Measurements from ENCODE around the gene LGR5.

GRCh38 chr12:71551529-71551928, 111.9 kb downstream of the LGR5 start:
- peak; percentile 57 for TF ChIP-seq CTCF (conservative IDR thresholded peaks at IDR 0.05)
- no peak for TF ChIP-seq ZFX (IDR thresholded peaks at IDR 0.05)

Data from C4-2B (cell line).